HG03571 (cell line): Measurements from ENCODE around the gene RIMBP2.
"Not testable (repeated sequence)": the region's sequence is repeated elsewhere in the genome, so short reads cannot be mapped to it uniquely, and the experiment has no call there.

ENCODE experiments used
- ATAC-seq: cut with Tn5 transposase; IDR thresholded peaks from one replicate; pipeline ENCODE4 v1.9.1; 2021; ENCODE audit not compliant: unreplicated experiment

Gene RIMBP2

GRCh38 chr12:130715998-130716968 lies at the start of gene RIMBP2:
RIMBP2 (minus strand) TSS chr12:130716299; CDS start chr12:130479013, 237,286 bp downstream.
- no peak for ATAC-seq

GRCh38 chr12:130765186-130765659 lies 49.1 kb upstream of the RIMBP2 start:
- ATAC-seq, result no peak

- no peak for ATAC-seq
These were observed 48.5 kb upstream of the RIMBP2 start for GRCh38 chr12:130764475-130765185.

- ATAC-seq, result no peak
These were observed 48.0 kb upstream of the RIMBP2 start for GRCh38 chr12:130764073-130764472.

- no peak for ATAC-seq
These were observed 46.2 kb upstream of the RIMBP2 start for GRCh38 chr12:130762319-130762675.

GRCh38 chr12:130761537-130762318 lies 45.6 kb upstream of the RIMBP2 start:
- ATAC-seq, result peak; percentile 49

- ATAC-seq, result no peak
These were observed 38.3 kb upstream of the RIMBP2 start for GRCh38 chr12:130754234-130754901.

GRCh38 chr12:130752692-130753230 lies 36.7 kb upstream of the RIMBP2 start:
- ATAC-seq, result no peak

GRCh38 chr12:130752037-130752436 lies 35.9 kb upstream of the RIMBP2 start:
- ATAC-seq, result not testable (repeated sequence)

- ATAC-seq, result no peak
These were observed 32.7 kb upstream of the RIMBP2 start for GRCh38 chr12:130748786-130749185.

GRCh38 chr12:130747867-130748740 lies 32.0 kb upstream of the RIMBP2 start:
- ATAC-seq, result peak; percentile 75

- no peak for ATAC-seq
These were observed 30.4 kb upstream of the RIMBP2 start for GRCh38 chr12:130746546-130746945.

GRCh38 chr12:130745921-130746320 lies 29.8 kb upstream of the RIMBP2 start:
- no peak for ATAC-seq

GRCh38 chr12:130744274-130744673 lies 28.2 kb upstream of the RIMBP2 start:
- ATAC-seq, result no peak

- ATAC-seq, result no peak
These were observed 27.5 kb upstream of the RIMBP2 start for GRCh38 chr12:130743606-130744005.

GRCh38 chr12:130743176-130743575 lies 27.1 kb upstream of the RIMBP2 start:
- ATAC-seq, result no peak

GRCh38 chr12:130742716-130743115 lies 26.6 kb upstream of the RIMBP2 start:
- no peak for ATAC-seq

- ATAC-seq, result no peak
These were observed 26.0 kb upstream of the RIMBP2 start for GRCh38 chr12:130742112-130742511.

GRCh38 chr12:130739571-130739970 lies 23.5 kb upstream of the RIMBP2 start:
- ATAC-seq, result no peak
